Endothelial cell of umbilical vein (primary cell): ENCODE data around the gene HS3ST3A1. TPM values are rescaled to one million over a fixed set of nuclear protein-coding genes. Genes with fewer than 3 reads are reported as not detected.

ENCODE experiments used
- BruUV-seq: library from RNA; stranded (reverse); fragments of 400-500 nt; replicated peaks from 2 replicates; lab custom pipeline; 2021; lab: Mats Ljungman, UMichigan
- CTCF ChIA-PET: fragments of 300-600, 350-600 bp; sonication (Branson Sonifier 250); formaldehyde crosslinking; loops from one replicate; lab custom pipeline; 2021; ENCODE audit warnings: antibody characterized with exemption, inconsistent platforms; lab: Charles Lee
- POLR2A ChIA-PET: fragments of 300-600, 350-600 bp; sonication (Branson Sonifier 250); formaldehyde crosslinking; loops from one replicate; lab custom pipeline; 2021; ENCODE audit warnings: antibody characterized with exemption, inconsistent platforms; lab: Charles Lee
- DNase-seq: peaks from one replicate; pipeline ENCODE4 v3.0.0-alpha.2; 2011; ENCODE audit warnings: low read depth, low spot score
- FAIRE-seq: peaks from 2 replicates; lab custom pipeline; 2011; peaks lifted over from hg19 to GRCh38; lab: Jason Lieb, UNC
- H2AFZ ChIP-seq: 2 replicates; pipeline ENCODE4 v1.6.0; 2012; ENCODE audit warnings: low read depth, low read length, control low read depth, inconsistent platforms
- H3K27ac ChIP-seq: 2 replicates; pipeline ENCODE4 v1.5.1; 2011; ENCODE audit warnings: low read depth, mild to moderate bottlenecking, control low read depth, low read length, moderate library complexity; ENCODE audit not compliant: insufficient read depth
- H3K27me3 ChIP-seq, 2 experiments: 2 replicates each; pipeline versions ENCODE4 v1.6.0 to v1.6.1; 2011; ENCODE audit warnings: low read length in 2 of 2, mixed read lengths in 1 of 2; ENCODE audit not compliant: control insufficient read depth in 2 of 2, insufficient read depth in 2 of 2
- H3K36me3 ChIP-seq, 2 experiments: 2 replicates in 1 of 2; 3 replicates in 1 of 2; pipeline ENCODE4 v1.5.1; 2011; ENCODE audit warnings: low read length in 2 of 2, mild to moderate bottlenecking in 1 of 2, moderate library complexity in 1 of 2; ENCODE audit not compliant: control insufficient read depth in 2 of 2, insufficient read depth in 2 of 2; ENCODE audit errors: extremely low read depth in 1 of 2
- H3K4me1 ChIP-seq: 3 replicates; pipeline ENCODE4 v1.5.1; 2011; ENCODE audit warnings: mild to moderate bottlenecking, low read length; ENCODE audit not compliant: control insufficient read depth, insufficient read depth; ENCODE audit errors: extremely low read depth
- H3K4me2 ChIP-seq: 2 replicates; pipeline ENCODE4 v1.6.1; 2011; ENCODE audit warnings: low read length, control low read depth, mixed read lengths; ENCODE audit not compliant: insufficient read depth
- H3K4me3 ChIP-seq, 3 experiments: fragments of 200-600 bp in 1 of 3; sonication (generic), shearing (Covaris generic) in 1 of 3; replicated peaks in 1 of 3; 2 replicates each; pipeline ENCODE4 v1.5.1; 2011 to 2016; ENCODE audit warnings: control low read depth in 3 of 3, low read length in 3 of 3, mild to moderate bottlenecking in 2 of 3, inconsistent platforms in 1 of 3, low read depth in 1 of 3, moderate library complexity in 1 of 3; ENCODE audit not compliant: insufficient read depth in 1 of 3
- H3K79me2 ChIP-seq: 2 replicates; pipeline ENCODE4 v1.6.0; 2012; ENCODE audit warnings: low read length, inconsistent platforms; ENCODE audit not compliant: control insufficient read depth, insufficient read depth
- H3K9ac ChIP-seq: replicated peaks from 2 replicates; pipeline ENCODE3; 2011; ENCODE audit warnings: low read length, control low read depth; ENCODE audit not compliant: insufficient read depth; ENCODE audit errors: extremely low read depth
- H3K9me1 ChIP-seq: replicated peaks from 3 replicates; pipeline ENCODE4 v1.6.0; 2011; ENCODE audit warnings: mild to moderate bottlenecking, low read length; ENCODE audit not compliant: control insufficient read depth, insufficient read depth; ENCODE audit errors: extremely low read depth
- H3K9me3 ChIP-seq: replicated peaks from 2 replicates; pipeline ENCODE4 v1.5.1; 2012; ENCODE audit warnings: low read length, inconsistent platforms; ENCODE audit not compliant: control insufficient read depth, insufficient read depth
- H4K20me1 ChIP-seq: replicated peaks from 2 replicates; pipeline ENCODE3; 2011; ENCODE audit warnings: mild to moderate bottlenecking, low read length; ENCODE audit not compliant: control insufficient read depth, insufficient read depth; ENCODE audit errors: extremely low read depth
- EZH2 ChIP-seq: IDR thresholded peaks from 2 replicates; pipeline ENCODE4 v1.6.1; 2012; ENCODE audit warnings: borderline replicate concordance, low read depth, mild to moderate bottlenecking, moderate library complexity, low read length, inconsistent platforms; ENCODE audit not compliant: severe bottlenecking
- FOS ChIP-seq: IDR thresholded peaks from 2 replicates; pipeline ENCODE4 v1.6.1; 2011; ENCODE audit warnings: mild to moderate bottlenecking, low read length, moderate library complexity, borderline replicate concordance; ENCODE audit not compliant: insufficient read depth
- GATA2 ChIP-seq: IDR thresholded peaks from 2 replicates; pipeline ENCODE4 v1.7.0; 2011; ENCODE audit warnings: low read depth, mild to moderate bottlenecking, moderate library complexity, mixed read lengths, low read length; ENCODE audit not compliant: insufficient read length, insufficient read depth
- JUN ChIP-seq: IDR thresholded peaks from 2 replicates; pipeline ENCODE4 v1.6.1; 2011; ENCODE audit warnings: borderline replicate concordance, low read depth; ENCODE audit not compliant: insufficient read length, insufficient read depth
- POLR2A ChIP-seq: IDR thresholded peaks from 2 replicates; pipeline ENCODE4 v1.6.1; 2012; ENCODE audit warnings: low read depth, mild to moderate bottlenecking, control low read depth, low read length
- POLR2AphosphoS5 ChIP-seq: IDR thresholded peaks from 2 replicates; pipeline ENCODE4 v1.6.1; 2012; ENCODE audit warnings: low read depth, mild to moderate bottlenecking, control low read depth, low read length, moderate library complexity; ENCODE audit not compliant: insufficient read depth
- dilution Hi-C: fragments of 300-500 bp; cut with MboI; formaldehyde crosslinking; loops from one replicate; pipeline ENCODE4 v1.15.0; 2019; ENCODE audit warnings: low sequenced_read_pairs; ENCODE audit not compliant: extremely low pct_ligation_motif_present
- intact Hi-C: fragments of 100-400 bp; cut with micrococcal nuclease; formaldehyde crosslinking; loops from one replicate; pipeline ENCODE4 v1.10.0; 2022
- polyA plus RNA-seq, 4 experiments: library from polyadenylated mRNA; depleted of rRNA in 3 of 4; stranded (reverse) in 3 of 4; unstranded in 1 of 4; fragments of >200 nt; gene quantifications; 2 replicates each; pipeline versions ENCODE4 v1.2.1 to v1.2.3, GENCODE V29; 2011 to 2012; ENCODE audit warnings: missing spikeins in 1 of 4
- total RNA-seq: library from RNA; stranded (reverse); gene quantifications from 2 replicates; pipeline ENCODE4 v1.2.3, GENCODE V29; 2021
- TF ChIP-seq, protein P1 (sequence below): IDR thresholded peaks from 2 replicates; pipeline ENCODE4 v1.6.1; 2011; ENCODE audit not compliant: insufficient read depth, insufficient read length
- TF ChIP-seq, protein P2 (sequence below), 2 donors: IDR thresholded peaks; 1 replicate in 1 of 2; 2 replicates in 1 of 2; pipeline ENCODE4 v1.5.1; 2011; ENCODE audit warnings: low read length in 2 of 2, mild to moderate bottlenecking in 2 of 2, moderate library complexity in 2 of 2, control low read depth in 1 of 2, inconsistent platforms in 1 of 2, low read depth in 1 of 2; ENCODE audit not compliant: insufficient read depth in 1 of 2; ENCODE audit errors: extremely low read depth in 1 of 2

Gene HS3ST3A1
- total and polyA plus RNA-seq, 2 donors (not counting 3 experiments of a cell fraction or from before 2014, with no cell fraction given), result not detected

DNA sequence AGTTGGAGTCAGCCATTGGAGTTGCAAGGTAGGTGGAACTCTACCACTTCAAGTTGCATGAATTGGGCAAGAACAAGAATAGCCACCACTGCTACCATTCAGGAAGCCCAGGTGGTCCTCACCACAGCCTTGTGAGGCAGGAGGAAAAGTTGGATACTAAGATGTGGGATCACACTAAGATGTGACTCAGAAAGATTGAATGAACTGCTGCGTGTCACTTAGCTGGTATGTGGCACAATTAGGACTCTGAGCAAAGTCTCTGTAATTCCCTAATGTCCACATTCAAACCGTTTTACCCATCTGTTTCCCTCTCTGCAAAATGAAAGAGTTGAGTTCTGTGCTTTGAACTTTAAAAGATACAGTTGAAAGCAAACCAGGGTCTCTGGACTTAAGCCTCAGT lies 44.7 kb upstream of the HS3ST3A1 start:
- Histone ChIP-seq H3K27me3 (no peaks in the 10 kb centered on the region), H2AFZ (no peak overlapping the region), H3K9ac (no peak overlapping the region), H3K9me1 (no peaks in the 10 kb centered on the region), H3K79me2 (no peaks in the 10 kb centered on the region), H3K4me3 (no peak overlapping the region), H3K4me1 (no peaks in the 10 kb centered on the region), H3K9me3 (no peaks in the 10 kb centered on the region), H3K4me2 (no peak overlapping the region), H4K20me1 (no peaks in the 10 kb centered on the region), H3K27ac (no peak overlapping the region), H3K36me3 (no peaks in the 10 kb centered on the region)
- dilution Hi-C loops, result no loop called here
- DNase-seq, result no peak
- ChIA-PET CTCF (no interaction called here), POLR2A (no interaction called here)
- no TSS peak for BruUV-seq
- intact Hi-C loops, result no loop called here
- FAIRE-seq, result no peak
- no peak for TF ChIP-seq FOS
- no peak for TF ChIP-seq JUN

DNA sequence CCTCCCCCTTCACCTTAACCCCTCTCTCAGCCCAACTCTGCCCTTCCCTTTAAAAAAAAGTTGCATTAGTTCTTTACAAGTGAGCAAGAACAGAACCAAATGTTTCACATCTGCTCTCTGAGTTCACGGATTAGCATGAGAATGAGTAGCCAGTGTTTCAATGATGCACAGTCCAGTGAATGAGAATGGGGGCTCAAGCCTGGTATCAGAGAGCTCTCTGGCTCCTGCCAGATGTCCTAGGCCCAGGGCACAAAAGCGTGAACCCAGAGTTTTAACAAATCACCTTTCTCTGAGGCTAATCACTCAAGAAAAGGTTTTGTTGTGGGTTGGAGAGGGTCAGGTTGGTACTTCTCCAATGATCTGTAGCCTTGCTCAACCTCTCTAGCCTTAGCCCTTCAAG lies 41.5 kb upstream of the HS3ST3A1 start:
- H3K4me3 ChIP-seq, result no peak overlapping the region
- H3K27me3 ChIP-seq, result no peaks in the 10 kb centered on the region
- no peaks in the 10 kb centered on the region for H3K36me3 ChIP-seq
- dilution Hi-C loops, result no loop called here
- TF ChIP-seq, protein P1, sequence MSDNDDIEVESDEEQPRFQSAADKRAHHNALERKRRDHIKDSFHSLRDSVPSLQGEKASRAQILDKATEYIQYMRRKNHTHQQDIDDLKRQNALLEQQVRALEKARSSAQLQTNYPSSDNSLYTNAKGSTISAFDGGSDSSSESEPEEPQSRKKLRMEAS, result no peak
- no peak for TF ChIP-seq EZH2
- TF ChIP-seq, protein P2, sequence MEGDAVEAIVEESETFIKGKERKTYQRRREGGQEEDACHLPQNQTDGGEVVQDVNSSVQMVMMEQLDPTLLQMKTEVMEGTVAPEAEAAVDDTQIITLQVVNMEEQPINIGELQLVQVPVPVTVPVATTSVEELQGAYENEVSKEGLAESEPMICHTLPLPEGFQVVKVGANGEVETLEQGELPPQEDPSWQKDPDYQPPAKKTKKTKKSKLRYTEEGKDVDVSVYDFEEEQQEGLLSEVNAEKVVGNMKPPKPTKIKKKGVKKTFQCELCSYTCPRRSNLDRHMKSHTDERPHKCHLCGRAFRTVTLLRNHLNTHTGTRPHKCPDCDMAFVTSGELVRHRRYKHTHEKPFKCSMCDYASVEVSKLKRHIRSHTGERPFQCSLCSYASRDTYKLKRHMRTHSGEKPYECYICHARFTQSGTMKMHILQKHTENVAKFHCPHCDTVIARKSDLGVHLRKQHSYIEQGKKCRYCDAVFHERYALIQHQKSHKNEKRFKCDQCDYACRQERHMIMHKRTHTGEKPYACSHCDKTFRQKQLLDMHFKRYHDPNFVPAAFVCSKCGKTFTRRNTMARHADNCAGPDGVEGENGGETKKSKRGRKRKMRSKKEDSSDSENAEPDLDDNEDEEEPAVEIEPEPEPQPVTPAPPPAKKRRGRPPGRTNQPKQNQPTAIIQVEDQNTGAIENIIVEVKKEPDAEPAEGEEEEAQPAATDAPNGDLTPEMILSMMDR (IDR thresholded peaks at IDR 0.05; ENCODE audit: extremely low read depth in 1 of 2, insufficient read depth in 1 of 2, low read depth in 1 of 2, low read length in 2 of 2), result no peak
- TF ChIP-seq JUN, result no peak
- TF ChIP-seq FOS, result no peak
- no peak for TF ChIP-seq GATA2
- no peak for TF ChIP-seq POLR2A
- no peak for TF ChIP-seq POLR2AphosphoS5
- no peak overlapping the region for H3K9ac ChIP-seq
- H3K4me2 ChIP-seq, result no peak overlapping the region
- H3K27ac ChIP-seq, result no peak overlapping the region
- no peaks in the 10 kb centered on the region for H3K4me1 ChIP-seq
- POLR2A ChIA-PET, result no interaction called here
- no peaks in the 10 kb centered on the region for H3K79me2 ChIP-seq
- FAIRE-seq, result no peak
- no peaks in the 10 kb centered on the region for H3K9me1 ChIP-seq
- DNase-seq, result no peak
- no peaks in the 10 kb centered on the region for H3K9me3 ChIP-seq
- CTCF ChIA-PET, result no interaction called here
- no peak overlapping the region for H2AFZ ChIP-seq
- intact Hi-C loops, result no loop called here
- H4K20me1 ChIP-seq, result no peaks in the 10 kb centered on the region
- BruUV-seq, result no TSS peak
